ENCODE data around the gene SLC25A28.
A peak's percentile ranks its signal among the peaks of the same experiment; 100 is the strongest.

SLC25A28 gene, protein sequence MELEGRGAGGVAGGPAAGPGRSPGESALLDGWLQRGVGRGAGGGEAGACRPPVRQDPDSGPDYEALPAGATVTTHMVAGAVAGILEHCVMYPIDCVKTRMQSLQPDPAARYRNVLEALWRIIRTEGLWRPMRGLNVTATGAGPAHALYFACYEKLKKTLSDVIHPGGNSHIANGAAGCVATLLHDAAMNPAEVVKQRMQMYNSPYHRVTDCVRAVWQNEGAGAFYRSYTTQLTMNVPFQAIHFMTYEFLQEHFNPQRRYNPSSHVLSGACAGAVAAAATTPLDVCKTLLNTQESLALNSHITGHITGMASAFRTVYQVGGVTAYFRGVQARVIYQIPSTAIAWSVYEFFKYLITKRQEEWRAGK
- long read RNA-seq, partial matches to known transcripts, result 3 of 9 reads
- long read RNA-seq, other reads (novel, unspliced or antisense), result 4 of 9 reads

DNA sequence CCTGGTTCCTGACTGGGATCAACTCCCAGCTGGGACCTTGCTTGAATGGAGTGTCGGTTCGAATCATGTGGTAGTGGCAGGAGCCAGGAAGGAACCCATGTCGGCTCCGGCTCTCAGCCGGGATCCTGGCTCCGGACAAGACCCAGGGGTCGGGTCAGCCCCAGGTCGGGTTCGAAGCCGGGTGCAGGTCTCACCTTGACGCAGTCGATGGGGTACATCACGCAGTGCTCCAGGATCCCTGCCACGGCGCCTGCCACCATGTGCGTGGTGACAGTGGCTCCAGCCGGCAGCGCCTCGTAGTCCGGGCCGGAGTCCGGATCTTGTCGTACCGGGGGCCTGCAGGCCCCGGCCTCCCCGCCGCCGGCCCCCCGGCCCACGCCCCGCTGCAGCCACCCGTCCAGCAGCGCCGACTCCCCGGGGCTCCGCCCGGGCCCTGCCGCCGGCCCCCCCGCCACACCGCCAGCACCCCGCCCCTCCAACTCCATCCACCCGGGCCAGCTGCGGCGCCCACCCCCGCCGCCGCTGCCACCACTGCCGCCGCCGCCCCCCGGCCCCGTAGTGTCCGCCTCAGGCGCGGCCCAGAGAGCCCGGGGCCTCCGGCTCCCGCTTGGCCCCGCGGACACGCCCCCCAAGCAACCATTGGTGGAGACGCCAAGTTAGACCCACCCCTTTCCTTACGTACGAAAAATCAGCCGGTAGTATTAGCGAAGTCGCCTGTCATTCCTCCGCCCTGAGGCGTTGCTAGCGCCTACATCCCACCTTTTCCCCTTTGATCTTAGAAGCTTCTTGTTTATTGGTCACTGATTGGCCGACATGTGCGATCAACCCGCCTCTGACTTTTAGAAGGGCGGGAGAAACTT is at the start of gene SLC25A28:
SLC25A28 (minus strand) TSS at position 589 of the 860 bp plus-strand sequence; CDS start at position 485, 104 bp downstream.
- peak within 1 kb of the TSS; percentile 98 for H3K27ac ChIP-seq (replicated peaks)
- no peak for TF ChIP-seq GABPA (IDR thresholded peaks at IDR 0.05; ENCODE audit: low read depth)
- peak; percentile 98 to 99 for DNase-seq (ENCODE audit: low read depth in 1 of 2, low spot score in 1 of 2)
- H3K27me3 ChIP-seq (ENCODE audit: insufficient read depth, poor library complexity, severe bottlenecking), result no peaks in the 10 kb centered on the region
- peak within 1 kb of the TSS; percentile 89 for H3K4me3 ChIP-seq (replicated peaks; ENCODE audit: insufficient read depth, low read length)

GRCh38 chr10:99667108-99667751 is 47.0 kb upstream of the SLC25A28 start:
- peak overlapping the region; percentile 7; the same call in 1 of the 2 replicates for H3K27ac ChIP-seq (replicated peaks)
- no peaks in the 10 kb centered on the region for H3K27me3 ChIP-seq (ENCODE audit: insufficient read depth, poor library complexity, severe bottlenecking)
- TF ChIP-seq REST (IDR thresholded peaks at IDR 0.05; ENCODE audit: insufficient replicate concordance, low read depth) (no peak), GABPA (IDR thresholded peaks at IDR 0.05; ENCODE audit: low read depth) (no peak), POLR2AphosphoS5 (IDR thresholded peaks at IDR 0.05; ENCODE audit: low read depth) (no peak), SPI1 (IDR thresholded peaks at IDR 0.05; ENCODE audit: borderline replicate concordance, low read depth) (no peak)
- TF ChIP-seq, protein P1, sequence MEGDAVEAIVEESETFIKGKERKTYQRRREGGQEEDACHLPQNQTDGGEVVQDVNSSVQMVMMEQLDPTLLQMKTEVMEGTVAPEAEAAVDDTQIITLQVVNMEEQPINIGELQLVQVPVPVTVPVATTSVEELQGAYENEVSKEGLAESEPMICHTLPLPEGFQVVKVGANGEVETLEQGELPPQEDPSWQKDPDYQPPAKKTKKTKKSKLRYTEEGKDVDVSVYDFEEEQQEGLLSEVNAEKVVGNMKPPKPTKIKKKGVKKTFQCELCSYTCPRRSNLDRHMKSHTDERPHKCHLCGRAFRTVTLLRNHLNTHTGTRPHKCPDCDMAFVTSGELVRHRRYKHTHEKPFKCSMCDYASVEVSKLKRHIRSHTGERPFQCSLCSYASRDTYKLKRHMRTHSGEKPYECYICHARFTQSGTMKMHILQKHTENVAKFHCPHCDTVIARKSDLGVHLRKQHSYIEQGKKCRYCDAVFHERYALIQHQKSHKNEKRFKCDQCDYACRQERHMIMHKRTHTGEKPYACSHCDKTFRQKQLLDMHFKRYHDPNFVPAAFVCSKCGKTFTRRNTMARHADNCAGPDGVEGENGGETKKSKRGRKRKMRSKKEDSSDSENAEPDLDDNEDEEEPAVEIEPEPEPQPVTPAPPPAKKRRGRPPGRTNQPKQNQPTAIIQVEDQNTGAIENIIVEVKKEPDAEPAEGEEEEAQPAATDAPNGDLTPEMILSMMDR (IDR thresholded peaks at IDR 0.05; ENCODE audit: insufficient read depth, low read length), result no peak
- no peak for DNase-seq (ENCODE audit: low read depth in 1 of 2, low spot score in 1 of 2)
- H3K4me3 ChIP-seq (replicated peaks; ENCODE audit: insufficient read depth, low read length), result no peak overlapping the region

DNA sequence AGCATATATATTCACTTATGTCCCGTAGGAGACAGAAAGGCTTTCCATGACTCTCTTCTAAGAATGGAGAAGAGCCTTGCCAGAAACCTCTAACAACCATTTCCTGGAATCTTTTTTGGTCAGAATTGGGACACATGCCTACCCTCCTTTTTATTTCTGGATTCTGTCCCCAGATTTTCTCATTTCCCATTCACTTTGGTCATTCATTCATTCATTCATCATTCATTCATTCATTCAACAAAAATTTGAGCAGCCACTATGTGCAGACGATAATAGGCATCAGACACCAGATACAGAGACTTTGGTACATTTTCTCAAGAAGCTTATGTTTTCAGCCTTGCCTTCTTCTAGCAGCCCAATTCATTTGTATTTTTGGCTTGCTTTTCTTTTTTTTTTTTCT is 45.1 kb upstream of the SLC25A28 start:
- H3K27me3 ChIP-seq (ENCODE audit: insufficient read depth, poor library complexity, severe bottlenecking), result no peaks in the 10 kb centered on the region
- no peak for DNase-seq (ENCODE audit: low read depth in 1 of 2, low spot score in 1 of 2)
- no peak overlapping the region for H3K4me3 ChIP-seq (replicated peaks; ENCODE audit: insufficient read depth, low read length)
- H3K27ac ChIP-seq (replicated peaks), result no peak overlapping the region
- TF ChIP-seq REST (IDR thresholded peaks at IDR 0.05; ENCODE audit: insufficient replicate concordance, low read depth) (no peak), SPI1 (IDR thresholded peaks at IDR 0.05; ENCODE audit: borderline replicate concordance, low read depth) (no peak), POLR2AphosphoS5 (IDR thresholded peaks at IDR 0.05; ENCODE audit: low read depth) (no peak), GABPA (IDR thresholded peaks at IDR 0.05; ENCODE audit: low read depth) (no peak)
- TF ChIP-seq, protein P1 (IDR thresholded peaks at IDR 0.05; ENCODE audit: insufficient read depth, low read length), result no peak

Data from HL-60 (cell line).